OCI-LY3 (cell line): ENCODE data around the gene TUBB3.

ENCODE experiments used
- CTCF ChIP-seq: fragments of 200-600, 300-600 bp; sonication (generic); IDR thresholded peaks from 2 replicates; pipeline ENCODE4 v1.5.1; 2014; ENCODE audit warnings: antibody characterized with exemption, low read length, low read depth
- EZH2phosphoT487 ChIP-seq: fragments of 200-600 bp; shearing (Covaris generic); IDR thresholded peaks from 2 replicates; pipeline ENCODE4 v1.6.1; 2018; ENCODE audit warnings: antibody characterized with exemption, mixed run types, low read depth

DNA sequence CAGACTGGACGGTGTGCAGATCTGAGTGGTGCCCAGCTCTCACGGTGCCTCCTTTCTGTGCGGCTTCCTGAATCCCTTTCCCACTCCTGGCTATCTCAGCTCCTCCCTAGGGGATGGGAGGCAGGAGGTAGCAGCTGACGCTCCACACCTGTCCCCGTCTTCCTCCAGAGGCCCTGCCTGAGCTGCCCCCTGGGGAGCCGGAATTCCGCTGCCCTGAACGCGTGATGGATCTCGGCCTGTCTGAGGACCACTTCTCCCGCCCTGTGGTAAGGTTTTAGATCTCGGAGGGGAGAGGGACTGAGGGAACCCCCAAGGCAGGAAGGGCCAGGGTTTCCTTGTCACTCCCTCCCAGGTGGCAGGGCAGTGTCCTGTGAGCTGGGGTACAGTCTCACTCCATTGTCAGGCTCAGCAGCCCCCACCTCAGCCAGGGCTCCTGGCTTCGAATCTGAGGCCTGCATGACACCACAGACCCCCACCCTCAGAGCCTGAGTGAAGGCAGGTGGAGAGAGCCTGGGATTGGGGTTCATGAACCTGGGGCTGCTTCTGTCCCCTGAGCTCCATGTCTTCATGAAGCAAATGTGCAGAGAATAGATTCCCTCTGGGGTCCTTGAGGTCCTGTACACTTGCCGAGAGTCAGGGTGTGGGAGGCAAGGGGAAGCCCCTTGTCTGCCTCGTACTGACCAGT lies 32.0 kb downstream of the TUBB3 start:
- TF ChIP-seq CTCF: no peak
- no peak for TF ChIP-seq EZH2phosphoT487
